GM21717 (cell line): Measurements from ENCODE around the gene SCG5.

Experiments
- ATAC-seq: cut with Tn5 transposase; IDR thresholded peaks from one replicate; pipeline ENCODE4 v1.9.1; 2021; ENCODE audit warnings: mild to moderate bottlenecking, moderate library complexity; ENCODE audit not compliant: unreplicated experiment

SCG5 gene

GRCh38 chr15:32690941-32691688 lies 49.6 kb downstream of the SCG5 start:
- no peak for ATAC-seq

GRCh38 chr15:32691689-32692038 lies 50.2 kb downstream of the SCG5 start:
- ATAC-seq = no peak

- no peak for ATAC-seq
These were observed 50.8 kb downstream of the SCG5 start for GRCh38 chr15:32692286-32692685.

GRCh38 chr15:32694222-32694983 lies 52.9 kb downstream of the SCG5 start:
- no peak for ATAC-seq

- no peak for ATAC-seq
These were observed 57.4 kb downstream of the SCG5 start for GRCh38 chr15:32698773-32699390.

- ATAC-seq = no peak
These were observed 59.1 kb downstream of the SCG5 start for GRCh38 chr15:32700501-32701150.

- no peak for ATAC-seq
These were observed 60.4 kb downstream of the SCG5 start for GRCh38 chr15:32701863-32702262.

GRCh38 chr15:32704395-32704981 lies 63.0 kb downstream of the SCG5 start:
- ATAC-seq = no peak

- no peak for ATAC-seq
These were observed 63.9 kb downstream of the SCG5 start for GRCh38 chr15:32705446-32705845.

GRCh38 chr15:32706704-32707103 lies 65.2 kb downstream of the SCG5 start:
- no peak for ATAC-seq

GRCh38 chr15:32707436-32707835 lies 65.9 kb downstream of the SCG5 start:
- no peak for ATAC-seq

GRCh38 chr15:32709295-32710033 lies 68.0 kb downstream of the SCG5 start:
- no peak for ATAC-seq

- ATAC-seq = no peak
These were observed 73.8 kb downstream of the SCG5 start for GRCh38 chr15:32715276-32715675.

GRCh38 chr15:32716216-32716914 lies 74.9 kb downstream of the SCG5 start:
- no peak for ATAC-seq

GRCh38 chr15:32716915-32717425 lies 75.5 kb downstream of the SCG5 start:
- ATAC-seq = no peak

- ATAC-seq = no peak
These were observed 76.1 kb downstream of the SCG5 start, which contains the start of gene GREM1 for GRCh38 chr15:32717426-32718226. Gene GREM1, plus strand, starts transcription at chr15:32718004. Its CDS starts 12,687 bp downstream, at chr15:32730691.

GRCh38 chr15:32718227-32718820 lies 76.8 kb downstream of the SCG5 start:
- ATAC-seq = no peak
